H1 (cell line): ENCODE data around the gene UBE2E3. TPM values are rescaled to one million over a fixed set of nuclear protein-coding genes. Genes with fewer than 3 reads are reported as not detected.

Experiments used
- CTCF ChIA-PET: fragments of 300-600 bp; sonication (Branson Sonifier 250); formaldehyde crosslinking; loops from one replicate; lab custom pipeline; 2021; ENCODE audit not compliant: partially characterized antibody; lab: Charles Lee
- POLR2A ChIA-PET: fragments of 300-600 bp; sonication (Branson Sonifier 250); formaldehyde crosslinking; loops from one replicate; lab custom pipeline; 2021; ENCODE audit warnings: inconsistent platforms; ENCODE audit not compliant: partially characterized antibody; lab: Charles Lee
- DNase-seq, 2 experiments: peaks; one replicate each; pipeline versions ENCODE4 v3.0.0 to v3.0.0-alpha.2; 2010 to 2022; ENCODE audit warnings: low spot score in 2 of 2, low read depth in 1 of 2, mixed read lengths in 1 of 2
- FAIRE-seq: peaks from 2 replicates; lab custom pipeline; 2011; peaks lifted over from hg19 to GRCh38; lab: Jason Lieb, UNC
- H2AFZ ChIP-seq: 2 replicates; pipeline ENCODE4 v1.8.1; 2012; ENCODE audit warnings: low read length, inconsistent platforms
- H2AK5ac ChIP-seq: 2 replicates; pipeline ENCODE4 v1.6.1; 2013; ENCODE audit warnings: low read depth, low read length
- H2BK120ac ChIP-seq: replicated peaks from 2 replicates; pipeline ENCODE3; 2013; ENCODE audit warnings: low read depth, low read length, inconsistent platforms
- H2BK12ac ChIP-seq: 2 replicates; pipeline ENCODE4 v1.6.1; 2013; ENCODE audit warnings: low read depth, low read length
- H2BK15ac ChIP-seq: 2 replicates; pipeline ENCODE4 v1.6.1; 2013; ENCODE audit warnings: low read length
- H2BK20ac ChIP-seq: 2 replicates; pipeline ENCODE4 v1.6.1; 2013; ENCODE audit warnings: low read length
- H2BK5ac ChIP-seq: 2 replicates; pipeline ENCODE4 v1.6.1; 2013; ENCODE audit warnings: low read depth, low read length
- H3K14ac ChIP-seq: 2 replicates; pipeline ENCODE4 v1.6.1; 2013; ENCODE audit warnings: inconsistent platforms; ENCODE audit not compliant: insufficient read length
- H3K18ac ChIP-seq: 2 replicates; pipeline ENCODE4 v1.6.1; 2013; ENCODE audit warnings: low read length; ENCODE audit errors: extremely low read depth
- H3K23ac ChIP-seq: 2 replicates; pipeline ENCODE4 v1.6.1; 2013; ENCODE audit warnings: inconsistent platforms; ENCODE audit not compliant: insufficient read length
- H3K23me2 ChIP-seq: 2 replicates; pipeline ENCODE4 v1.6.1; 2013; ENCODE audit warnings: low read depth, low read length
- H3K27ac ChIP-seq: 2 replicates; pipeline ENCODE4 v1.6.1; 2011; ENCODE audit warnings: low read depth, low read length, inconsistent platforms
- H3K27me3 ChIP-seq, 4 experiments: replicated peaks in 1 of 4; 1 replicate in 1 of 4; 2 replicates in 3 of 4; pipeline versions ENCODE4 v1.6.1 to v1.8.1; 2011 to 2013; ENCODE audit warnings: low read length in 3 of 4, mild to moderate bottlenecking in 3 of 4, inconsistent platforms in 2 of 4, mixed read lengths in 2 of 4, moderate library complexity in 1 of 4; ENCODE audit not compliant: control insufficient read depth in 3 of 4, insufficient read depth in 3 of 4; ENCODE audit errors: extremely low read depth in 1 of 4
- H3K36me3 ChIP-seq, 4 experiments: 2 replicates each; pipeline versions ENCODE4 v1.6.1 to v1.8.1; 2011 to 2013; ENCODE audit warnings: mild to moderate bottlenecking in 4 of 4, low read length in 3 of 4, moderate library complexity in 2 of 4, control low read depth in 1 of 4, inconsistent platforms in 1 of 4; ENCODE audit not compliant: insufficient read depth in 4 of 4, control insufficient read depth in 2 of 4
- H3K4ac ChIP-seq: replicated peaks from 2 replicates; pipeline ENCODE3; 2013; ENCODE audit warnings: low read length, low read depth, mixed read lengths, inconsistent platforms; ENCODE audit not compliant: insufficient read length
- H3K4me1 ChIP-seq, 4 experiments: replicated peaks in 1 of 4; 1 replicate in 1 of 4; 2 replicates in 3 of 4; pipeline versions ENCODE4 v1.6.1 to v1.8.1; 2011 to 2013; ENCODE audit warnings: low read length in 3 of 4, inconsistent platforms in 2 of 4, mixed read lengths in 1 of 4; ENCODE audit not compliant: insufficient read depth in 4 of 4, control insufficient read depth in 3 of 4
- H3K4me2 ChIP-seq, 2 experiments: 2 replicates each; pipeline versions ENCODE4 v1.6.1 to v1.8.1; 2011 to 2013; ENCODE audit warnings: low read depth in 2 of 2, low read length in 2 of 2, control low read depth in 1 of 2, inconsistent platforms in 1 of 2, mild to moderate bottlenecking in 1 of 2; ENCODE audit not compliant: insufficient read depth in 1 of 2
- H3K4me3 ChIP-seq, 4 experiments: fragments of 200-600, 300-600 bp in 1 of 4; sonication (generic), shearing (Covaris generic), sonication (Bioruptor Twin) in 1 of 4; 2 replicates each; pipeline versions ENCODE4 v1.5.1 to v1.8.1; 2011 to 2016; ENCODE audit warnings: low read length in 4 of 4, low read depth in 3 of 4, control low read depth in 2 of 4, inconsistent platforms in 2 of 4, mild to moderate bottlenecking in 2 of 4, mixed read lengths in 1 of 4, moderate library complexity in 1 of 4; ENCODE audit not compliant: insufficient read depth in 2 of 4; ENCODE audit errors: extremely low read depth in 1 of 4
- H3K56ac ChIP-seq: replicated peaks from 2 replicates; pipeline ENCODE3; 2013; ENCODE audit warnings: low read depth, mild to moderate bottlenecking, mixed read lengths, low read length, inconsistent platforms; ENCODE audit not compliant: insufficient read length
- H3K79me1 ChIP-seq: 2 replicates; pipeline ENCODE4 v1.6.1; 2013; ENCODE audit warnings: low read depth, low read length, control low read depth
- H3K79me2 ChIP-seq, 2 experiments: 2 replicates each; pipeline versions ENCODE4 v1.6.1 to v1.8.1; 2012 to 2013; ENCODE audit warnings: low read length in 2 of 2, mild to moderate bottlenecking in 2 of 2, inconsistent platforms in 1 of 2; ENCODE audit not compliant: insufficient read depth in 2 of 2, control insufficient read depth in 1 of 2
- H3K9ac ChIP-seq, 4 experiments: replicated peaks in 1 of 4; 1 replicate in 1 of 4; 2 replicates in 3 of 4; pipeline versions ENCODE4 v1.6.1 to v1.8.1; 2011 to 2013; ENCODE audit warnings: low read depth in 3 of 4, low read length in 3 of 4, control low read depth in 2 of 4, mild to moderate bottlenecking in 2 of 4, moderate library complexity in 2 of 4, inconsistent platforms in 1 of 4; ENCODE audit errors: extremely low read depth in 1 of 4
- H3K9me3 ChIP-seq, 2 experiments: 2 replicates each; pipeline versions ENCODE4 v1.6.1 to v1.8.1; 2012 to 2013; ENCODE audit warnings: mild to moderate bottlenecking in 2 of 2, moderate library complexity in 2 of 2, control low read depth in 1 of 2, inconsistent platforms in 1 of 2, low read depth in 1 of 2, low read length in 1 of 2, mixed read lengths in 1 of 2; ENCODE audit not compliant: insufficient read depth in 2 of 2
- H4K20me1 ChIP-seq, 2 experiments: replicated peaks in 1 of 2; 2 replicates each; pipeline versions ENCODE3 to v1.8.1; 2011 to 2013; ENCODE audit warnings: inconsistent platforms in 2 of 2, low read length in 2 of 2, mild to moderate bottlenecking in 1 of 2; ENCODE audit not compliant: insufficient read depth in 2 of 2, control insufficient read depth in 1 of 2
- H4K5ac ChIP-seq: 2 replicates; pipeline ENCODE4 v1.6.1; 2013; ENCODE audit warnings: low read length, low read depth, mixed read lengths, inconsistent platforms; ENCODE audit not compliant: insufficient read length
- H4K8ac ChIP-seq: 2 replicates; pipeline ENCODE4 v1.8.0; 2013; ENCODE audit warnings: mild to moderate bottlenecking, moderate library complexity, low read length, inconsistent platforms; ENCODE audit not compliant: insufficient read depth; ENCODE audit errors: extremely low read depth
- H4K91ac ChIP-seq: replicated peaks from 2 replicates; pipeline ENCODE3; 2013; ENCODE audit warnings: low read length, mixed read lengths, inconsistent platforms; ENCODE audit not compliant: insufficient read length
- ASH2L ChIP-seq: fragments of 200-600, 300-600 bp; sonication (generic); IDR thresholded peaks from one replicate; pipeline ENCODE4 v1.7.1; 2017; ENCODE audit warnings: low read length
- CBX5 ChIP-seq: fragments of 300-800, 300-1000 bp; sonication (generic); IDR thresholded peaks from 2 replicates; pipeline ENCODE4 v1.7.1; 2016; ENCODE audit warnings: antibody characterized with exemption, low read length, low read depth
- CTBP2 ChIP-seq: IDR thresholded peaks from 2 replicates; pipeline ENCODE4 v1.7.0; 2011; ENCODE audit warnings: borderline replicate concordance, mild to moderate bottlenecking, moderate library complexity, mixed read lengths, low read length; ENCODE audit not compliant: insufficient read depth, insufficient read length
- E2F6 ChIP-seq: IDR thresholded peaks from 2 replicates; pipeline ENCODE4 v1.6.1; 2012; ENCODE audit warnings: inconsistent platforms
- GABPA ChIP-seq: IDR thresholded peaks from 2 replicates; pipeline ENCODE4 v1.6.1; 2011; ENCODE audit warnings: mild to moderate bottlenecking, low read length, moderate library complexity, borderline replicate concordance; ENCODE audit not compliant: insufficient read depth
- HDAC2 ChIP-seq, 2 experiments: fragments of 300-600 bp in 1 of 2; sonication (generic) in 1 of 2; IDR thresholded peaks; 2 replicates each; pipeline ENCODE4 v1.6.1; 2011 to 2012; ENCODE audit warnings: low read depth in 2 of 2, low read length in 2 of 2, mild to moderate bottlenecking in 2 of 2, moderate library complexity in 2 of 2, borderline replicate concordance in 1 of 2, inconsistent platforms in 1 of 2
- SIRT6 ChIP-seq: IDR thresholded peaks from one replicate; pipeline ENCODE4 v1.7.1; 2012; ENCODE audit warnings: low read length, inconsistent platforms
- SIX5 ChIP-seq: IDR thresholded peaks from 2 replicates; pipeline ENCODE4 v1.6.1; 2011; ENCODE audit warnings: mild to moderate bottlenecking, low read depth, low read length
- TCF12 ChIP-seq: IDR thresholded peaks from 2 replicates; pipeline ENCODE4 v1.6.1; 2011; ENCODE audit warnings: low read depth, mild to moderate bottlenecking, low read length
- TEAD4 ChIP-seq: IDR thresholded peaks from 2 replicates; pipeline ENCODE4 v1.6.1; 2012; ENCODE audit warnings: low read depth, low read length, inconsistent platforms, mixed read lengths
- YY1 ChIP-seq: IDR thresholded peaks from 2 replicates; pipeline ENCODE4 v1.6.1; 2011; ENCODE audit warnings: low read depth, mild to moderate bottlenecking, low read length
- WGBS, 2 experiments: shearing (Covaris generic) in 1 of 2; methylation state at CpG; one replicate each; pipeline versions ENCODE4 v1.1.6 to v1.1.7; 2013 to 2015; ENCODE audit warnings: low lambda C conversion rate in 2 of 2, mixed read lengths in 2 of 2, inconsistent platforms in 1 of 2, low coverage in 1 of 2, missing lambda C conversion rate in 1 of 2; ENCODE audit not compliant: insufficient replicate concordance in 2 of 2, insufficient coverage in 1 of 2, insufficient read length in 1 of 2; ENCODE audit errors: extremely low coverage in 1 of 2, missing lambda C conversion rate in 1 of 2; 5-methylcytosine and 5-hydroxymethylcytosine counted together
- polyA plus RNA-seq, 7 experiments: library from polyadenylated mRNA; depleted of rRNA in 3 of 7; stranded (reverse) in 5 of 7; unstranded in 2 of 7; fragments of >200 nt in 5 of 7; fragments of 200-250 nt in 2 of 7; gene quantifications; 1 replicate in 5 of 7; 2 replicates in 1 of 7; 4 replicates in 1 of 7; pipeline versions ENCODE4 v1.2.1 to v1.2.3, GENCODE V29; 2011 to 2013; ENCODE audit warnings: missing spikeins in 2 of 7, mixed read lengths in 2 of 7
- total RNA-seq: library from RNA; stranded (reverse); fragmentation: NEBNext Ultra II Directional; extraction: Animal tissue kit (Norgen Biotek cat#: 25700); gene quantifications from 2 replicates; pipeline ENCODE4 v1.2.1, GENCODE V29; 2021

Gene UBE2E3
- total and polyA plus RNA-seq, 2 of the 8 experiments (the other 6 are each of a cell fraction or from before 2014, with no cell fraction given): 106 to 132 TPM

- WGBS, 2 experiments: 68% methylated on average over 1 of the region's 1 CpG; no CpG with 5 or more reads in 1 of the 2 experiments
- no peak overlapping the region for H3K4ac ChIP-seq
- H3K27me3 ChIP-seq: no peaks in the 10 kb centered on the region
- no peak overlapping the region for H2BK120ac ChIP-seq
- H4K8ac ChIP-seq: no peak overlapping the region
- no peak overlapping the region for H3K4me2 ChIP-seq
- peaks cover 0 to 2% of the 10 kb centered on the region in 2 experiments for H4K20me1 ChIP-seq
- ChIA-PET POLR2A (no interaction called here), CTCF (no interaction called here)
- no peaks in the 10 kb centered on the region for H3K23me2 ChIP-seq
- no peak overlapping the region for H3K9ac ChIP-seq
- no peak overlapping the region for H3K4me3 ChIP-seq
- peaks cover 0 to 4% (median 0%) of the 10 kb centered on the region in 4 experiments; a peak in 1 of 8 replicates for H3K36me3 ChIP-seq
- no peak overlapping the region for H2AK5ac ChIP-seq
- peaks cover 0 to 26% of the 10 kb centered on the region in 2 experiments; a peak in 2 of 4 replicates for H3K79me2 ChIP-seq
- H2AFZ ChIP-seq: no peak overlapping the region
- H3K23ac ChIP-seq: no peak overlapping the region
- no peak overlapping the region for H2BK12ac ChIP-seq
- H3K14ac ChIP-seq: no peak overlapping the region
- H3K27ac ChIP-seq: no peak overlapping the region
- H2BK20ac ChIP-seq: no peak overlapping the region
- H3K79me1 ChIP-seq: no peaks in the 10 kb centered on the region
- no peak overlapping the region for H2BK5ac ChIP-seq
- no peak overlapping the region for H4K91ac ChIP-seq
- TF ChIP-seq YY1: no peak
- TF ChIP-seq TCF12: no peak
- no peak for TF ChIP-seq SIRT6
- no peak for TF ChIP-seq CBX5
- no peak for TF ChIP-seq GABPA
- TF ChIP-seq E2F6: no peak
- TF ChIP-seq ASH2L: no peak
- no peak for TF ChIP-seq CTBP2
- TF ChIP-seq HDAC2 (IDR thresholded peaks at IDR 0.05; ENCODE audit: borderline replicate concordance in 1 of 2, low read depth in 2 of 2, low read length in 2 of 2): no peak
- TF ChIP-seq SIX5: no peak
- no peak for TF ChIP-seq TEAD4
- no peak overlapping the region for H3K18ac ChIP-seq
- no peaks in the 10 kb centered on the region for H3K9me3 ChIP-seq
- H2BK15ac ChIP-seq: no peak overlapping the region
- H3K4me1 ChIP-seq: peaks cover 0 to 6% (median 0%) of the 10 kb centered on the region in 4 experiments; a peak in 1 of 7 replicates
- H3K56ac ChIP-seq: no peak overlapping the region
- no peak overlapping the region for H4K5ac ChIP-seq
- FAIRE-seq: no peak
- DNase-seq: no peak
These were observed 83.3 kb downstream of the UBE2E3 start for GRCh38 chr2:181063696-181064095.
